Uterus (tissue), 4 donors: Measurements from ENCODE around the gene LMOD3. TPM values are rescaled to one million over a fixed set of nuclear protein-coding genes. Genes with fewer than 3 reads are reported as not detected.

Source experiments
- DNase-seq, 2 donors: peaks; one replicate each; pipeline ENCODE4 v3.0.0-alpha.2; 2019 to 2020
- H3K27ac ChIP-seq, 2 donors: fragments of 200-600 bp; sonication (generic); 1 replicate in 1 of 2; 2 replicates in 1 of 2; pipeline ENCODE4 v1.5.1; 2016 to 2018
- H3K27me3 ChIP-seq, 2 donors: fragments of 200-600 bp; sonication (generic); one replicate each; pipeline ENCODE4 v1.5.1; 2018 to 2019; ENCODE audit warnings: control low read depth in 1 of 2
- H3K36me3 ChIP-seq, 2 donors: fragments of 200-600 bp; sonication (generic); one replicate each; pipeline ENCODE4 v1.5.1; 2019; ENCODE audit warnings: control low read depth in 1 of 2
- H3K4me1 ChIP-seq, 2 donors: fragments of 200-600 bp; sonication (generic); one replicate each; pipeline ENCODE4 v1.5.1; 2018 to 2019; ENCODE audit warnings: control low read depth in 1 of 2
- H3K4me3 ChIP-seq, 2 donors: fragments of 200-600 bp; sonication (generic); 1 replicate in 1 of 2; 2 replicates in 1 of 2; pipeline ENCODE4 v1.5.1; 2018 to 2019; ENCODE audit warnings: mild to moderate bottlenecking in 1 of 2
- H3K9me3 ChIP-seq, 2 donors: fragments of 200-600 bp; sonication (generic); one replicate each; pipeline ENCODE4 v1.5.1; 2019; ENCODE audit warnings: control low read depth in 1 of 2
- POLR2A ChIP-seq, 2 donors: fragments of 450-650 bp; IDR thresholded peaks; one replicate each; pipeline ENCODE4 v1.6.1; 2016; ENCODE audit warnings: antibody characterized with exemption in 2 of 2, mild to moderate bottlenecking in 1 of 2, moderate library complexity in 1 of 2
- intact Hi-C: fragments of 100-400 bp; cut with DNase I; formaldehyde crosslinking; loops from one replicate; pipeline ENCODE4 v1.15.1; 2023; ENCODE audit warnings: low total_unique reads
- total RNA-seq, 4 donors: library from RNA; depleted of rRNA in 3 of 4; stranded (reverse); fragments of >200 nt in 3 of 4; gene quantifications; one replicate each; pipeline versions ENCODE4 v1.1.0 to v1.2.4, GENCODE V29; 2014 to 2023
- TF ChIP-seq, protein P1 (sequence below), 4 experiments: fragments of 200-600 bp in 2 of 4; fragments of 450-650 bp in 2 of 4; sonication (generic) in 2 of 4; IDR thresholded peaks; one replicate each; pipeline ENCODE4 v1.5.1; 2016 to 2019; ENCODE audit warnings: antibody characterized with exemption in 4 of 4, mild to moderate bottlenecking in 2 of 4, moderate library complexity in 1 of 4
- donor health status: DM: yes; HTN: yes; CAD: no.

Gene LMOD3
- under 1 TPM in 1 of 4 donors, not detected in 3; 0.24 TPM for total RNA-seq

DNA sequence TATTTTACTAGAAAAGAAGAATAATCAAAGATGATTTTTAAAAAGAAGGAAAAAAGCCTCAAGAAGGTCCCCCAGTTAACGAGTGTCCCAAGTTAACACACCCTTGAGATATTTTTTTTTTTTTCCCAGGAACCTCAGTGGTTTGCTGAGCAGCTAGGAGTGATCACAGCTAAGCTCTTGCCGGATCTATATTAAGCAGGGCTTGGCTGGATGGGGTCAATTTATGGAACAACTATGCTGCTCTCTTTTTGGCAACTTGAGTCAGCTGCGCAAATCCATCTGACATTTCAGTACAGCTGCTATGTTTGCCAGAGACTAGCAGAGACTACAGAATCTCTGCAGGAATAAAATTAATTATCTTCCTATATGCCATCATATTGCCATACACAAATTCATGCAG is at the start of gene LMOD3:
Gene LMOD3, minus strand, starts transcription at position 193 of the 400 bp plus-strand sequence. CDS start 209 bp downstream, outside the sequence.
- no peak within 1 kb of the TSS for H3K27ac ChIP-seq
- no peak for TF ChIP-seq POLR2A (IDR thresholded peaks at IDR 0.05)
- TF ChIP-seq, protein P1, sequence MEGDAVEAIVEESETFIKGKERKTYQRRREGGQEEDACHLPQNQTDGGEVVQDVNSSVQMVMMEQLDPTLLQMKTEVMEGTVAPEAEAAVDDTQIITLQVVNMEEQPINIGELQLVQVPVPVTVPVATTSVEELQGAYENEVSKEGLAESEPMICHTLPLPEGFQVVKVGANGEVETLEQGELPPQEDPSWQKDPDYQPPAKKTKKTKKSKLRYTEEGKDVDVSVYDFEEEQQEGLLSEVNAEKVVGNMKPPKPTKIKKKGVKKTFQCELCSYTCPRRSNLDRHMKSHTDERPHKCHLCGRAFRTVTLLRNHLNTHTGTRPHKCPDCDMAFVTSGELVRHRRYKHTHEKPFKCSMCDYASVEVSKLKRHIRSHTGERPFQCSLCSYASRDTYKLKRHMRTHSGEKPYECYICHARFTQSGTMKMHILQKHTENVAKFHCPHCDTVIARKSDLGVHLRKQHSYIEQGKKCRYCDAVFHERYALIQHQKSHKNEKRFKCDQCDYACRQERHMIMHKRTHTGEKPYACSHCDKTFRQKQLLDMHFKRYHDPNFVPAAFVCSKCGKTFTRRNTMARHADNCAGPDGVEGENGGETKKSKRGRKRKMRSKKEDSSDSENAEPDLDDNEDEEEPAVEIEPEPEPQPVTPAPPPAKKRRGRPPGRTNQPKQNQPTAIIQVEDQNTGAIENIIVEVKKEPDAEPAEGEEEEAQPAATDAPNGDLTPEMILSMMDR (IDR thresholded peaks at IDR 0.05): no peak
- intact Hi-C loops: no loop called here
- DNase-seq: no peak
- no peaks in the 10 kb centered on the region for H3K9me3 ChIP-seq
- no peaks in the 10 kb centered on the region for H3K4me1 ChIP-seq
- no peaks in the 10 kb centered on the region for H3K27me3 ChIP-seq
- no peak within 1 kb of the TSS for H3K4me3 ChIP-seq
- no peaks in the 10 kb centered on the region for H3K36me3 ChIP-seq

GRCh38 chr3:69172058-69172457 is 49.7 kb upstream of the LMOD3 start:
- Histone ChIP-seq H3K4me3 (no peak overlapping the region), H3K27me3 (no peaks in the 10 kb centered on the region), H3K4me1 (no peaks in the 10 kb centered on the region), H3K36me3 (no peaks in the 10 kb centered on the region), H3K27ac (no peak overlapping the region), H3K9me3 (no peaks in the 10 kb centered on the region)
- intact Hi-C loops: no loop called here
- no peak for DNase-seq
- TF ChIP-seq, protein P1 (IDR thresholded peaks at IDR 0.05): no peak
- no peak for TF ChIP-seq POLR2A (IDR thresholded peaks at IDR 0.05)

DNA sequence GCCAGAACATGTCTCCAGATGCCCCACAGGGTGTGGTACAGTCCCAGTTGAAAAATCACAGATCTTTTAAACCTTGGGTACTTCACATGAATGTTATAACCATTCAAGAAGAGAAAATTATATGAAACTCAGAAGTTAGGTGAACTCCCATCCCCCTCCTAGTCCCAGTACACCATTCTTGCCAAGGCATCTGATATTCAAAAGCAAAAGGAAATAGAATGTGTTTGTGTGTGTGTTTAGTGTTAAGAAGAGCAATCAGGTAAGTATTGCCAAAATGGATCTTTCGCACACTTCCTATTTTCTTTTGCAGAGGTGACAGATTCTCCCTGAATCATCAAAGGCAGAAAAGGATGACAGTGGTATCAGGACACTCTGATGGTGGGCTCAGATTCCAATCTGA is 44.1 kb upstream of the LMOD3 start:
- no peaks in the 10 kb centered on the region for H3K36me3 ChIP-seq
- H3K4me1 ChIP-seq: no peaks in the 10 kb centered on the region
- intact Hi-C loops: loop anchor here (10.0 kb wide), 1 partner anchor 508 kb away; no protein-coding TSS in a partner anchor
- no peak overlapping the region for H3K27ac ChIP-seq
- H3K9me3 ChIP-seq: no peaks in the 10 kb centered on the region
- H3K27me3 ChIP-seq: no peaks in the 10 kb centered on the region
- H3K4me3 ChIP-seq: no peak overlapping the region
- TF ChIP-seq, protein P1 (IDR thresholded peaks at IDR 0.05): no peak
- TF ChIP-seq POLR2A (IDR thresholded peaks at IDR 0.05): no peak
- no peak for DNase-seq

GRCh38 chr3:69165744-69166143 is 43.3 kb upstream of the LMOD3 start:
- H3K9me3 ChIP-seq: no peaks in the 10 kb centered on the region
- H3K27me3 ChIP-seq: no peaks in the 10 kb centered on the region
- DNase-seq: no peak
- no peak overlapping the region for H3K4me3 ChIP-seq
- H3K36me3 ChIP-seq: no peaks in the 10 kb centered on the region
- no peak overlapping the region for H3K27ac ChIP-seq
- intact Hi-C loops: loop anchor here (10.0 kb wide), 1 partner anchor 509 kb away; no protein-coding TSS in a partner anchor
- H3K4me1 ChIP-seq: no peaks in the 10 kb centered on the region
- TF ChIP-seq POLR2A (IDR thresholded peaks at IDR 0.05): no peak
- TF ChIP-seq, protein P1 (IDR thresholded peaks at IDR 0.05): no peak

DNA sequence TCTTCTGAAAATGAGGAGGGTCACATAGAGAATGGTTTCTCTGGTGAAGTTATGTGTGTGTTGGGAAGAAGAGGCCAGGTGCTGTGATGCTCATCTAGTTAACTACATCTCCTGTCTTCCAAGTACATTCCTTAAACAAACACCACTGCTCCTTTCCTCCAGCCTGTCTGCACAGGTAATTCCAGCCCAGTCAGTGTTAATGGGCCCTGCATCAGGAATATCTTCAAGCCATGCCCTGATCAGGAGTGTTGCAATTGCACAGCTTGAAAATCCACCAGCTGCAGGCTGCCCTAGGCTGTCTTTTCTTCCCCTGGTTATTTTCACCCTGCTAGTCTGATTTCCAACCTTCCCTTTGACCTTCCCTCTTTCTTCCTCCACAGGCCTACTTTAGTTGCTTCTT is 41.9 kb upstream of the LMOD3 start:
- Histone ChIP-seq H3K27ac (no peak overlapping the region), H3K4me1 (no peaks in the 10 kb centered on the region), H3K36me3 (no peaks in the 10 kb centered on the region), H3K9me3 (no peaks in the 10 kb centered on the region), H3K4me3 (no peak overlapping the region), H3K27me3 (no peaks in the 10 kb centered on the region)
- TF ChIP-seq, protein P1 (IDR thresholded peaks at IDR 0.05): no peak
- no peak for TF ChIP-seq POLR2A (IDR thresholded peaks at IDR 0.05)
- intact Hi-C loops: loop anchor here (10.0 kb wide), 1 partner anchor 511 kb away; no protein-coding TSS in a partner anchor
- DNase-seq: no peak
